NT2/D1 (cell line): ENCODE results near the gene SDSL.

ENCODE experiments used
- YY1 ChIP-seq: IDR thresholded peaks from 2 replicates; pipeline ENCODE4 v1.6.1; 2011; ENCODE audit not compliant: insufficient read length, insufficient read depth
- ZNF274 ChIP-seq: IDR thresholded peaks from 2 replicates; pipeline ENCODE4 v1.6.1; 2011; ENCODE audit warnings: mild to moderate bottlenecking, low read depth, low read length

GRCh38 chr12:113462117-113462774, 40.1 kb downstream of the SDSL start:
- TF ChIP-seq YY1 (no peak), ZNF274 (no peak)
